Memory B cell (primary cell): ENCODE results near the gene CCDC160.
"Not testable (repeated sequence)": the region's sequence is repeated elsewhere in the genome, so short reads cannot be mapped to it uniquely, and the experiment has no call there.

ENCODE experiments used
- ATAC-seq: fragments of 150-1000 bp; cut with Tn5 transposase; 2 replicates; pipeline ENCODE4 v1.10.0; 2021; ENCODE audit warnings: low read depth, mild to moderate bottlenecking, moderate library complexity
- DNase-seq, 2 donors: peaks; one replicate each; pipeline ENCODE4 v3.0.0; 2022; ENCODE audit warnings: low spot score in 2 of 2
- H3K27ac Mint-ChIP-seq: one replicate; pipeline ENCODE4 v1.8.0; 2022; ENCODE audit warnings: mild to moderate bottlenecking, moderate library complexity, mixed read lengths
- H3K27me3 Mint-ChIP-seq: one replicate; pipeline ENCODE4 v1.8.0; 2022; ENCODE audit warnings: mixed read lengths
- H3K36me3 Mint-ChIP-seq: one replicate; pipeline ENCODE4 v1.8.0; 2022; ENCODE audit warnings: mild to moderate bottlenecking, mixed read lengths
- H3K4me1 Mint-ChIP-seq: one replicate; pipeline ENCODE4 v1.8.0; 2022; ENCODE audit warnings: mixed read lengths
- H3K4me3 Mint-ChIP-seq: one replicate; pipeline ENCODE4 v1.8.0; 2022; ENCODE audit warnings: mild to moderate bottlenecking, moderate library complexity, mixed read lengths
- H3K9me3 Mint-ChIP-seq: one replicate; pipeline ENCODE4 v1.8.0; 2022; ENCODE audit warnings: mixed read lengths

Gene CCDC160

GRCh38 chrX:134236626-134237614 lies at the start of gene CCDC160:
TSS of gene CCDC160 (plus strand) at chrX:134237182. CDS start at chrX:134244801, 7,619 bp downstream.
- Mint-ChIP-seq H3K27me3 (peaks cover 10% of the 10 kb centered on the region), H3K27ac (no peak within 1 kb of the TSS), H3K36me3 (no peaks in the 10 kb centered on the region), H3K9me3 (no peaks in the 10 kb centered on the region), H3K4me1 (no peaks in the 10 kb centered on the region), H3K4me3 (peak within 1 kb of the TSS; percentile 55)
- ATAC-seq, result no peak
- DNase-seq, result peak in 1 of 2 donors; percentile 23

- Mint-ChIP-seq H3K36me3 (no peaks in the 10 kb centered on the region), H3K27ac (no peak overlapping the region), H3K4me3 (no peak overlapping the region), H3K4me1 (peaks cover 5% of the 10 kb centered on the region), H3K9me3 (no peaks in the 10 kb centered on the region), H3K27me3 (peaks cover 3% of the 10 kb centered on the region)
- ATAC-seq (no peak), DNase-seq (no peak)
These were observed 45.7 kb upstream of the CCDC160 start for GRCh38 chrX:134191281-134191680.

- no peaks in the 10 kb centered on the region for H3K4me1 Mint-ChIP-seq
These were observed 42.1 kb upstream of the CCDC160 start for GRCh38 chrX:134194915-134195314.

GRCh38 chrX:134202561-134202960 lies 34.4 kb upstream of the CCDC160 start:
- H3K4me3 Mint-ChIP-seq, result no peak overlapping the region

More at GRCh38 chrX:134194915-134195314, 42.1 kb upstream of the CCDC160 start:
- no peak overlapping the region for H3K4me3 Mint-ChIP-seq
- no peak overlapping the region for H3K27ac Mint-ChIP-seq
- DNase-seq, result no peak
- H3K36me3 Mint-ChIP-seq, result no peaks in the 10 kb centered on the region
- ATAC-seq, result no peak
- no peaks in the 10 kb centered on the region for H3K9me3 Mint-ChIP-seq
- H3K27me3 Mint-ChIP-seq, result no peaks in the 10 kb centered on the region

GRCh38 chrX:134206221-134206620 lies 30.8 kb upstream of the CCDC160 start:
- Mint-ChIP-seq H3K4me3 (no peak overlapping the region), H3K4me1 (no peaks in the 10 kb centered on the region), H3K36me3 (no peaks in the 10 kb centered on the region), H3K27ac (no peak overlapping the region), H3K27me3 (no peaks in the 10 kb centered on the region), H3K9me3 (peaks cover 4% of the 10 kb centered on the region)
- ATAC-seq (no peak), DNase-seq (no peak)

More at GRCh38 chrX:134202561-134202960, 34.4 kb upstream of the CCDC160 start:
- no peak for ATAC-seq
- H3K27ac Mint-ChIP-seq, result no peak overlapping the region
- DNase-seq, result no peak
- H3K9me3 Mint-ChIP-seq, result no peaks in the 10 kb centered on the region
- no peaks in the 10 kb centered on the region for H3K36me3 Mint-ChIP-seq
- H3K27me3 Mint-ChIP-seq, result no peaks in the 10 kb centered on the region
- H3K4me1 Mint-ChIP-seq, result no peaks in the 10 kb centered on the region

GRCh38 chrX:134210465-134210864 lies 26.5 kb upstream of the CCDC160 start:
- Mint-ChIP-seq H3K4me1 (no peaks in the 10 kb centered on the region), H3K27ac (no peak overlapping the region), H3K36me3 (no peaks in the 10 kb centered on the region), H3K4me3 (no peak overlapping the region), H3K9me3 (peaks cover 4% of the 10 kb centered on the region), H3K27me3 (no peaks in the 10 kb centered on the region)
- DNase-seq (no peak), ATAC-seq (no peak)

GRCh38 chrX:134235236-134235635 lies 1.7 kb upstream of the CCDC160 start:
- no peaks in the 10 kb centered on the region for H3K9me3 Mint-ChIP-seq
- DNase-seq (no peak), ATAC-seq (no peak)
- H3K4me3 Mint-ChIP-seq, result no peak overlapping the region
- no peaks in the 10 kb centered on the region for H3K4me1 Mint-ChIP-seq
- no peak overlapping the region for H3K27ac Mint-ChIP-seq
- peaks cover 11% of the 10 kb centered on the region for H3K27me3 Mint-ChIP-seq
- H3K36me3 Mint-ChIP-seq, result no peaks in the 10 kb centered on the region

- H3K4me1 Mint-ChIP-seq, H3K36me3 Mint-ChIP-seq, H3K9me3 Mint-ChIP-seq, H3K4me3 Mint-ChIP-seq, H3K27ac Mint-ChIP-seq, H3K27me3 Mint-ChIP-seq, DNase-seq, ATAC-seq: not testable (repeated sequence)
These were observed 1.2 kb downstream of the CCDC160 start for GRCh38 chrX:134238144-134238543.

- Mint-ChIP-seq H3K27ac (no peak overlapping the region), H3K4me3 (no peak overlapping the region), H3K9me3 (no peaks in the 10 kb centered on the region), H3K27me3 (peaks cover 8% of the 10 kb centered on the region), H3K4me1 (no peaks in the 10 kb centered on the region), H3K36me3 (no peaks in the 10 kb centered on the region)
- ATAC-seq, result no peak
- no peak for DNase-seq
These were observed 2.0 kb downstream of the CCDC160 start for GRCh38 chrX:134239016-134239415.

- DNase-seq (no peak), ATAC-seq (no peak)
- Mint-ChIP-seq H3K36me3 (no peaks in the 10 kb centered on the region), H3K4me1 (no peaks in the 10 kb centered on the region), H3K27ac (no peak overlapping the region), H3K4me3 (no peak overlapping the region), H3K27me3 (peaks cover 8% of the 10 kb centered on the region), H3K9me3 (no peaks in the 10 kb centered on the region)
These were observed 3.2 kb downstream of the CCDC160 start for GRCh38 chrX:134240209-134240608.

GRCh38 chrX:134241960-134242619 lies 5.1 kb downstream of the CCDC160 start:
- no peak for DNase-seq
- no peak overlapping the region for H3K4me3 Mint-ChIP-seq
- no peaks in the 10 kb centered on the region for H3K9me3 Mint-ChIP-seq
- no peaks in the 10 kb centered on the region for H3K4me1 Mint-ChIP-seq
- peaks cover 8% of the 10 kb centered on the region for H3K27me3 Mint-ChIP-seq
- no peak overlapping the region for H3K27ac Mint-ChIP-seq
- ATAC-seq, result no peak
- H3K36me3 Mint-ChIP-seq, result no peaks in the 10 kb centered on the region

GRCh38 chrX:134244043-134244442 lies 7.1 kb downstream of the CCDC160 start:
- peaks cover 2% of the 10 kb centered on the region for H3K4me1 Mint-ChIP-seq
- no peak overlapping the region for H3K4me3 Mint-ChIP-seq
- H3K27me3 Mint-ChIP-seq, result peaks cover 6% of the 10 kb centered on the region
- DNase-seq, result no peak
- no peaks in the 10 kb centered on the region for H3K9me3 Mint-ChIP-seq
- no peak for ATAC-seq
- no peak overlapping the region for H3K27ac Mint-ChIP-seq
- no peaks in the 10 kb centered on the region for H3K36me3 Mint-ChIP-seq

GRCh38 chrX:134246282-134246681 lies 9.3 kb downstream of the CCDC160 start:
- H3K4me3 Mint-ChIP-seq, result no peak overlapping the region
- no peaks in the 10 kb centered on the region for H3K36me3 Mint-ChIP-seq
- peaks cover 2% of the 10 kb centered on the region for H3K4me1 Mint-ChIP-seq
- no peak overlapping the region for H3K27ac Mint-ChIP-seq
- H3K27me3 Mint-ChIP-seq, result peaks cover 1% of the 10 kb centered on the region
- H3K9me3 Mint-ChIP-seq, result no peaks in the 10 kb centered on the region
- DNase-seq (no peak), ATAC-seq (peak; percentile 21)

- Mint-ChIP-seq H3K4me1 (peaks cover 2% of the 10 kb centered on the region), H3K27me3 (peaks cover 1% of the 10 kb centered on the region), H3K27ac (no peak overlapping the region), H3K9me3 (no peaks in the 10 kb centered on the region), H3K4me3 (no peak overlapping the region), H3K36me3 (no peaks in the 10 kb centered on the region)
- DNase-seq, result no peak
- ATAC-seq, result no peak
These were observed 10.5 kb downstream of the CCDC160 start for GRCh38 chrX:134247492-134247891.
